WERI-Rb-1 (cell line): ENCODE results near the gene P2RY11.

Experiments
- DNase-seq: peaks from one replicate; pipeline ENCODE4 v3.0.0-alpha.2; 2020
- H3K27ac ChIP-seq: fragments of 250-450 bp; sonication (Bioruptor Pico); 2 replicates; pipeline ENCODE4 v1.5.1; 2020; ENCODE audit warnings: mild to moderate bottlenecking, moderate library complexity
- H3K27me3 ChIP-seq: fragments of 250-450 bp; sonication (Bioruptor Pico); 2 replicates; pipeline ENCODE4 v1.5.1; 2021; ENCODE audit warnings: mild to moderate bottlenecking, low read depth, moderate library complexity; ENCODE audit not compliant: insufficient read depth, severe bottlenecking
- H3K36me3 ChIP-seq: fragments of 250-450 bp; sonication (Bioruptor Pico); 2 replicates; pipeline ENCODE4 v1.5.1; 2020; ENCODE audit warnings: mild to moderate bottlenecking, moderate library complexity
- H3K4me3 ChIP-seq: 2 replicates; pipeline ENCODE4 v1.5.1; 2011; ENCODE audit warnings: low read depth, mild to moderate bottlenecking, control low read depth, low read length
- H3K9me3 ChIP-seq: fragments of 250-450 bp; sonication (Bioruptor Pico); 2 replicates; pipeline ENCODE4 v1.5.1; 2021; ENCODE audit warnings: mild to moderate bottlenecking, moderate library complexity; ENCODE audit not compliant: severe bottlenecking
- TF ChIP-seq, protein P1 (sequence below): IDR thresholded peaks from 2 replicates; pipeline ENCODE4 v1.5.1; 2011; ENCODE audit warnings: low read depth, mild to moderate bottlenecking, control low read depth, inconsistent platforms, low read length

Gene P2RY11

DNA sequence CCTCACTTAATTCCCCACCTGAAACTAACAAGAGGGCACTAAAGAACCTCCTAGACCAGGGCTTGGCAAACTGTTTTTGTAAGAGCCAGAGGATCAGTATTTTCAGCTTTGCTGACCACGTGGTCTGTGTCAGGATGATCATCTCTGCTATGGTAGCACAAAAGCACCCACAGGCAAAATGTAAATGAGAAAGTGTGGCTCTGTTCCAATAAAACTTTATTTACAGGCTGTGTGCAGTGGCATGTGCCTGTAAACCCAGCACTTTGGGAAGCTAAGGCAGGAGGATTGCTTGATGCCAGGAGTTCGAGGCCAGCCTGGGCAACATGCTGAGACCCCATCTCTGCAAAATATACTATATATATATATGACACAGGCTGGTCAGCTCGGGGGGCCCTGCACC is 52.0 kb downstream of the P2RY11 start:
- no peaks in the 10 kb centered on the region for H3K9me3 ChIP-seq
- H3K27ac ChIP-seq: no peak overlapping the region
- DNase-seq: no peak
- no peaks in the 10 kb centered on the region for H3K27me3 ChIP-seq
- TF ChIP-seq, protein P1, sequence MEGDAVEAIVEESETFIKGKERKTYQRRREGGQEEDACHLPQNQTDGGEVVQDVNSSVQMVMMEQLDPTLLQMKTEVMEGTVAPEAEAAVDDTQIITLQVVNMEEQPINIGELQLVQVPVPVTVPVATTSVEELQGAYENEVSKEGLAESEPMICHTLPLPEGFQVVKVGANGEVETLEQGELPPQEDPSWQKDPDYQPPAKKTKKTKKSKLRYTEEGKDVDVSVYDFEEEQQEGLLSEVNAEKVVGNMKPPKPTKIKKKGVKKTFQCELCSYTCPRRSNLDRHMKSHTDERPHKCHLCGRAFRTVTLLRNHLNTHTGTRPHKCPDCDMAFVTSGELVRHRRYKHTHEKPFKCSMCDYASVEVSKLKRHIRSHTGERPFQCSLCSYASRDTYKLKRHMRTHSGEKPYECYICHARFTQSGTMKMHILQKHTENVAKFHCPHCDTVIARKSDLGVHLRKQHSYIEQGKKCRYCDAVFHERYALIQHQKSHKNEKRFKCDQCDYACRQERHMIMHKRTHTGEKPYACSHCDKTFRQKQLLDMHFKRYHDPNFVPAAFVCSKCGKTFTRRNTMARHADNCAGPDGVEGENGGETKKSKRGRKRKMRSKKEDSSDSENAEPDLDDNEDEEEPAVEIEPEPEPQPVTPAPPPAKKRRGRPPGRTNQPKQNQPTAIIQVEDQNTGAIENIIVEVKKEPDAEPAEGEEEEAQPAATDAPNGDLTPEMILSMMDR: no peak
- peaks cover 97% of the 10 kb centered on the region for H3K36me3 ChIP-seq
- no peak overlapping the region for H3K4me3 ChIP-seq
